Osteoblast (primary cell): ENCODE measurements around the gene NEDD4L. TPM values are rescaled to one million over a fixed set of nuclear protein-coding genes. Genes with fewer than 3 reads are reported as not detected.
"Not testable (repeated sequence)": the region's sequence is repeated elsewhere in the genome, so short reads cannot be mapped to it uniquely, and the experiment has no call there.

Experiments used
- DNase-seq: peaks from one replicate; pipeline ENCODE4 v3.0.0; 2011; ENCODE audit warnings: low spot score, mixed read lengths; ENCODE audit not compliant: insufficient read length; ENCODE audit errors: missing footprints
- H2AFZ ChIP-seq: 2 replicates; pipeline ENCODE4 v1.6.0; 2011; ENCODE audit warnings: mild to moderate bottlenecking, low read length
- H3K27ac ChIP-seq: 2 replicates; pipeline ENCODE4 v1.5.1; 2011; ENCODE audit warnings: mild to moderate bottlenecking, low read depth, low read length, moderate library complexity
- H3K27me3 ChIP-seq: 2 replicates; pipeline ENCODE4 v1.6.0; 2012; ENCODE audit warnings: mild to moderate bottlenecking, control low read depth, inconsistent platforms, low read length, moderate library complexity; ENCODE audit not compliant: insufficient read depth
- H3K36me3 ChIP-seq: 2 replicates; pipeline ENCODE4 v1.5.1; 2011; ENCODE audit warnings: mild to moderate bottlenecking, low read length, control low read depth, moderate library complexity; ENCODE audit not compliant: insufficient read depth
- H3K4me1 ChIP-seq: 2 replicates; pipeline ENCODE4 v1.5.1; 2011; ENCODE audit warnings: mild to moderate bottlenecking, low read length, control low read depth, moderate library complexity; ENCODE audit not compliant: insufficient read depth
- H3K4me2 ChIP-seq: 2 replicates; pipeline ENCODE4 v1.6.0; 2011; ENCODE audit warnings: mild to moderate bottlenecking, low read length; ENCODE audit not compliant: insufficient read depth
- H3K4me3 ChIP-seq: fragments of 200-600 bp; sonication (generic); 3 replicates; pipeline ENCODE4 v1.5.1; 2012; ENCODE audit warnings: mild to moderate bottlenecking, low read length, inconsistent platforms; ENCODE audit not compliant: insufficient read depth
- H3K79me2 ChIP-seq: 2 replicates; pipeline ENCODE4 v1.6.0; 2012; ENCODE audit warnings: mild to moderate bottlenecking, low read length, control low read depth, inconsistent platforms; ENCODE audit not compliant: insufficient read depth
- H3K9me3 ChIP-seq: 2 replicates; pipeline ENCODE4 v1.5.1; 2011; ENCODE audit warnings: low read depth, low read length, control low read depth
- H4K20me1 ChIP-seq: 2 replicates; pipeline ENCODE4 v1.6.0; 2012; ENCODE audit warnings: mild to moderate bottlenecking, low read length, control low read depth; ENCODE audit not compliant: insufficient read depth
- CTCF ChIP-seq: IDR thresholded peaks from 2 replicates; pipeline ENCODE4 v1.5.1; 2011; ENCODE audit warnings: mild to moderate bottlenecking, low read depth, low read length, moderate library complexity; ENCODE audit errors: extremely low read depth
- total RNA-seq: library from RNA; depleted of rRNA; stranded (reverse); fragments of >200 nt; gene quantifications from 2 replicates; pipeline ENCODE4 v1.2.3, GENCODE V29; 2012

NEDD4L gene
- total RNA-seq, 1 donor: 30.0 TPM

GRCh38 chr18:58169472-58169871 is 125.4 kb downstream of the NEDD4L start:
- Histone ChIP-seq H4K20me1 (no peaks in the 10 kb centered on the region), H3K36me3 (no peaks in the 10 kb centered on the region), H3K4me1 (no peaks in the 10 kb centered on the region), H3K79me2 (no peaks in the 10 kb centered on the region), H3K27ac (no peak overlapping the region), H3K4me3 (no peak overlapping the region), H2AFZ (no peak overlapping the region), H3K4me2 (no peak overlapping the region), H3K27me3 (peaks cover 44% of the 10 kb centered on the region), H3K9me3 (no peaks in the 10 kb centered on the region)
- no peak for DNase-seq
- no peak for TF ChIP-seq CTCF

GRCh38 chr18:58170036-58170435 is 126.0 kb downstream of the NEDD4L start:
- H4K20me1 ChIP-seq, DNase-seq, H3K9me3 ChIP-seq, H3K79me2 ChIP-seq, H3K4me3 ChIP-seq, H3K4me2 ChIP-seq, H2AFZ ChIP-seq, H3K27ac ChIP-seq, H3K36me3 ChIP-seq, H3K4me1 ChIP-seq: not testable (repeated sequence)
- H3K27me3 ChIP-seq: peaks cover 44% of the 10 kb centered on the region

- DNase-seq: no peak
- Histone ChIP-seq H3K9me3 (no peaks in the 10 kb centered on the region), H3K4me1 (peaks cover 5% of the 10 kb centered on the region), H2AFZ (no peak overlapping the region), H3K27ac (no peak overlapping the region), H3K27me3 (peaks cover 33% of the 10 kb centered on the region), H4K20me1 (no peaks in the 10 kb centered on the region), H3K79me2 (no peaks in the 10 kb centered on the region), H3K4me3 (no peak overlapping the region), H3K4me2 (no peak overlapping the region), H3K36me3 (no peaks in the 10 kb centered on the region)
- TF ChIP-seq CTCF: no peak
Measured at GRCh38 chr18:58172031-58172430, 128.0 kb downstream of the NEDD4L start.

- Histone ChIP-seq H3K36me3 (no peaks in the 10 kb centered on the region), H3K4me3 (no peak overlapping the region), H3K9me3 (no peaks in the 10 kb centered on the region), H3K4me2 (no peak overlapping the region), H3K27ac (no peak overlapping the region), H3K79me2 (no peaks in the 10 kb centered on the region), H4K20me1 (no peaks in the 10 kb centered on the region), H2AFZ (no peak overlapping the region), H3K27me3 (peaks cover 27% of the 10 kb centered on the region), H3K4me1 (peaks cover 10% of the 10 kb centered on the region)
- DNase-seq: no peak
- no peak for TF ChIP-seq CTCF
Measured at GRCh38 chr18:58174285-58174684, 130.3 kb downstream of the NEDD4L start.
